HepG2 (cell line): ENCODE data around the gene PARP2. TPM values are rescaled to one million over a fixed set of nuclear protein-coding genes. Genes with fewer than 3 reads are reported as not detected.

Source experiments
- ARID3A ChIP-seq: IDR thresholded peaks from 2 replicates; pipeline ENCODE4 v1.6.1; 2012; ENCODE audit warnings: low read depth, low read length, improper control_type of control experiment
- ATF1 ChIP-seq: IDR thresholded peaks from 2 replicates; pipeline ENCODE4 v1.6.1; 2016; ENCODE audit warnings: mild to moderate bottlenecking, control low read depth
- PITX1 ChIP-seq: sonication (generic); formaldehyde crosslinking; IDR thresholded peaks from 2 replicates; pipeline ENCODE4 v1.5.1; 2020; ENCODE audit warnings: mild to moderate bottlenecking, missing genetic modification reagents
- SIN3B ChIP-seq: fragments of 150-350 bp; IDR thresholded peaks from 2 replicates; pipeline ENCODE4 v1.6.1; 2014; ENCODE audit warnings: low read length
- ZHX2 ChIP-seq, 2 experiments: sonication (generic) in 1 of 2; formaldehyde crosslinking in 1 of 2; IDR thresholded peaks; 2 replicates each; pipeline versions ENCODE4 v1.6.1 to v1.9.0; 2014 to 2022; ENCODE audit warnings: antibody characterized with exemption in 1 of 2, borderline replicate concordance in 1 of 2, inconsistent platforms in 1 of 2, low read depth in 1 of 2, missing genetic modification reagents in 1 of 2
- ZNF766 ChIP-seq: sonication (generic); formaldehyde crosslinking; IDR thresholded peaks from 2 replicates; pipeline ENCODE4 v1.5.0; 2020; ENCODE audit warnings: missing genetic modification reagents, borderline replicate concordance
- ZNF788 ChIP-seq: sonication (generic); formaldehyde crosslinking; IDR thresholded peaks from 2 replicates; pipeline ENCODE4 v1.5.0; 2020; ENCODE audit warnings: mild to moderate bottlenecking, missing genetic modification reagents, borderline replicate concordance
- polyA plus RNA-seq, 8 experiments: library from polyadenylated mRNA; depleted of rRNA in 3 of 8; stranded (reverse) in 7 of 8; unstranded in 1 of 8; fragments of >200 nt; fragmentation: Illumina TruSeq in 4 of 8; extraction: Trizol in 4 of 8; gene quantifications; 2 replicates each; pipeline versions ENCODE4 v1.2.1 to v1.2.3, GENCODE V29; 2011 to 2016; ENCODE audit warnings: low read depth in 4 of 8, missing spikeins in 1 of 8, mixed read lengths in 1 of 8; ENCODE audit not compliant: insufficient read depth in 1 of 8
- total RNA-seq, 5 experiments: library from RNA; depleted of rRNA; stranded (reverse); fragments of >200 nt; fragmentation: Illumina TruSeq; extraction: Trizol; gene quantifications; 2 replicates each; pipeline ENCODE4 v1.2.3, GENCODE V29; 2016; ENCODE audit warnings: low read depth in 1 of 5
- TF ChIP-seq, protein P1 (sequence below): sonication (generic); formaldehyde crosslinking; IDR thresholded peaks from 2 replicates; pipeline ENCODE4 v1.8.0; 2022; ENCODE audit warnings: missing genetic modification reagents, mild to moderate bottlenecking, borderline replicate concordance
- TF ChIP-seq, protein P2 (sequence below): IDR thresholded peaks from 2 replicates; pipeline ENCODE4 v1.6.1; 2016; ENCODE audit warnings: missing compliant biosample characterization, missing genetic modification reagents, borderline replicate concordance

Gene PARP2
- total and polyA plus RNA-seq, 2 of the 13 experiments (the other 11 are each of a cell fraction or from before 2014, with no cell fraction given), result 37.3 to 38.4 TPM

DNA sequence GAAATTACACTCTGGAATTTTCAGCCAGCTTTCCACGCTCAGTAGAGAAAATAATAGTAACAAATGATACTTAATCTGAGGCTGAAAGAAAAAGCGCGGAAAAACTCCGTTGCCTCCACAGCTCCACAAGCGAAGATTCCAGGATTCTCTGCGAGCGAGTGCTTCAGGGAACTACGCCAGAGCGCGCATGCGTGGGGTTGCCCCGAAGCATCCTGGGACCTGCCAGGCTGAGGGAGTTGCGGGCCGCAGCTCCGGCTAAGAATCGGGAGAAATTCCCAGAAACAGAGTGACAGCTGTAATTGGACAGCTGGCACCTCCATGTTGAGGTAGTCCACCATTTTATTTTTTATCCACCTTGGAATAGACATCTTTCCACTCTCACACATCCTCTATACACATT is 25.7 kb upstream of the PARP2 start (continued):
- TF ChIP-seq, protein P1, sequence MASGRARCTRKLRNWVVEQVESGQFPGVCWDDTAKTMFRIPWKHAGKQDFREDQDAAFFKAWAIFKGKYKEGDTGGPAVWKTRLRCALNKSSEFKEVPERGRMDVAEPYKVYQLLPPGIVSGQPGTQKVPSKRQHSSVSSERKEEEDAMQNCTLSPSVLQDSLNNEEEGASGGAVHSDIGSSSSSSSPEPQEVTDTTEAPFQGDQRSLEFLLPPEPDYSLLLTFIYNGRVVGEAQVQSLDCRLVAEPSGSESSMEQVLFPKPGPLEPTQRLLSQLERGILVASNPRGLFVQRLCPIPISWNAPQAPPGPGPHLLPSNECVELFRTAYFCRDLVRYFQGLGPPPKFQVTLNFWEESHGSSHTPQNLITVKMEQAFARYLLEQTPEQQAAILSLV (CRISPR knock-in tag), result no peak
- TF ChIP-seq ARID3A (no peak), SIN3B (no peak), ZNF788 (no peak), ZNF766 (CRISPR knock-in tag) (no peak), ATF1 (CRISPR knock-in tag) (no peak), ZHX2 (IDR thresholded peaks at IDR 0.05; ENCODE audit: low read depth) (no peak), ZHX2 (CRISPR knock-in tag; IDR thresholded peaks at IDR 0.05; ENCODE audit: borderline replicate concordance) (no peak), PITX1 (no peak)
- TF ChIP-seq, protein P2, sequence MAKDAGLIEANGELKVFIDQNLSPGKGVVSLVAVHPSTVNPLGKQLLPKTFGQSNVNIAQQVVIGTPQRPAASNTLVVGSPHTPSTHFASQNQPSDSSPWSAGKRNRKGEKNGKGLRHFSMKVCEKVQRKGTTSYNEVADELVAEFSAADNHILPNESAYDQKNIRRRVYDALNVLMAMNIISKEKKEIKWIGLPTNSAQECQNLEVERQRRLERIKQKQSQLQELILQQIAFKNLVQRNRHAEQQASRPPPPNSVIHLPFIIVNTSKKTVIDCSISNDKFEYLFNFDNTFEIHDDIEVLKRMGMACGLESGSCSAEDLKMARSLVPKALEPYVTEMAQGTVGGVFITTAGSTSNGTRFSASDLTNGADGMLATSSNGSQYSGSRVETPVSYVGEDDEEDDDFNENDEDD (CRISPR knock-in tag), result no peak
